ENCODE measurements around the gene OR10T2.

DNA sequence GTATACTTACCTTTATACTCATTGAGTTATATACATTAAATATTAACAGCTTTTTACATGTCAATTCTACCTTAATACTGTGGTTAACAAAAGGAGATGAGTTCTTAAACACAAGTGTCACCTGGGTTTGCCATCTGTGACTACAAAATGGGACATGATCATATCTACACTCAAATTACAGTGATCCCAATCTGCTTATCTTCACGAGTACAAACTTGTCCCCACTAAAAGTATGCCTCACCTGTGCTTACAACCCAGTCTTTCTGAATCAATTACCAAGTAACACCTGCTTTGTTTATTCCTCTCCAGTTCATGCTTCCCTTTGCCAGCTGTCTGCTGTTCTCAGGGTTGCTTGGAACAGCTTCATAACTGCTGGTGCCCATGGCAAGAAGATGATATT lies 36.8 kb downstream of the OR10T2 start:
- TF ChIP-seq, protein P1, sequence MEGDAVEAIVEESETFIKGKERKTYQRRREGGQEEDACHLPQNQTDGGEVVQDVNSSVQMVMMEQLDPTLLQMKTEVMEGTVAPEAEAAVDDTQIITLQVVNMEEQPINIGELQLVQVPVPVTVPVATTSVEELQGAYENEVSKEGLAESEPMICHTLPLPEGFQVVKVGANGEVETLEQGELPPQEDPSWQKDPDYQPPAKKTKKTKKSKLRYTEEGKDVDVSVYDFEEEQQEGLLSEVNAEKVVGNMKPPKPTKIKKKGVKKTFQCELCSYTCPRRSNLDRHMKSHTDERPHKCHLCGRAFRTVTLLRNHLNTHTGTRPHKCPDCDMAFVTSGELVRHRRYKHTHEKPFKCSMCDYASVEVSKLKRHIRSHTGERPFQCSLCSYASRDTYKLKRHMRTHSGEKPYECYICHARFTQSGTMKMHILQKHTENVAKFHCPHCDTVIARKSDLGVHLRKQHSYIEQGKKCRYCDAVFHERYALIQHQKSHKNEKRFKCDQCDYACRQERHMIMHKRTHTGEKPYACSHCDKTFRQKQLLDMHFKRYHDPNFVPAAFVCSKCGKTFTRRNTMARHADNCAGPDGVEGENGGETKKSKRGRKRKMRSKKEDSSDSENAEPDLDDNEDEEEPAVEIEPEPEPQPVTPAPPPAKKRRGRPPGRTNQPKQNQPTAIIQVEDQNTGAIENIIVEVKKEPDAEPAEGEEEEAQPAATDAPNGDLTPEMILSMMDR (IDR thresholded peaks at IDR 0.05; ENCODE audit: low read length): no peak
- TF ChIP-seq EZH2 (IDR thresholded peaks at IDR 0.05; ENCODE audit: borderline replicate concordance, low read length): no peak

Measured in OCI-LY1 (cell line).